DMS153 treated with DMSO at 0.1 percent for 48 hours (cell line): Measurements from ENCODE around the gene ABCB6.
"Not testable (repeated sequence)": the region's sequence is repeated elsewhere in the genome, so short reads cannot be mapped to it uniquely, and the experiment has no call there.

ENCODE experiments used
- DNase-seq: peaks from one replicate; lab custom pipeline; 2025; ENCODE audit not compliant: unreplicated experiment; lab: John Stamatoyannopoulos, UW

The ABCB6 gene

GRCh38 chr2:219214141-219214540 is 4.6 kb downstream of the ABCB6 start:
- DNase-seq: no peak

DNA sequence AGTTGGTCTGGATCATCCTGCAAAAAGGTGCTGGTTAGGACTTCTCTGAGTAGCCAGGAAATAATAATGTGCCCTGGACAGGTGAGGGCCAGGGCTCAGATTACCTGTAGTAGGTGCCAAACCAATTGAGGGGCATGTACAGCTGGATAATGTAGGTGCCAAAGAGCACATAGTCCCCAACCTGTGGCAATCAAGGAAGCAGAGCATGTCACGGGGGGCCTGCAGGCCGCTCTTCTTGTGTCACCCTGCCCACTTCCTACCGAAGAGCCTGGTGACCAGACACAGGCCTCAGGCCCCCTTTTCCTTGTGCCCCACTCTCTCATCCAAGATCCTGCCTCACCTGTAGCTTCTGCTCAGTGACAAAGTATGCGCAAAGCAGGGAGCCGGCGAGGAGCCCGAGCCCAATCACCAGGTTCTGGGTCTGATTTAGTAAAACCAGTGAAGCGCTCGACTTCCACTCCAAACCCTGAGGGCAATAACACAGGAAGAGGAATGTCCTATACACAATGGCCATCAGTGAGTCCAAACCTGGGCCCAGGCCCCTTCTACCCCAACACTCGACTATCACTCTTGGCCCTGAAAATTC is 5.2 kb downstream of the ABCB6 start:
- DNase-seq: no peak

- DNase-seq: no peak
Observed at GRCh38 chr2:219213026-219213415, 5.7 kb downstream of the ABCB6 start.

GRCh38 chr2:219210886-219211362 is 7.8 kb downstream of the ABCB6 start:
- no peak for DNase-seq

- no peak for DNase-seq
Observed at GRCh38 chr2:219210196-219210885, 8.4 kb downstream of the ABCB6 start.

GRCh38 chr2:219209236-219210195 is 9.2 kb downstream of the ABCB6 start:
- DNase-seq: no peak

GRCh38 chr2:219207884-219208740 is 10.6 kb downstream of the ABCB6 start:
- DNase-seq: no peak

- no peak for DNase-seq
Observed at GRCh38 chr2:219207134-219207883, 11.4 kb downstream of the ABCB6 start.

GRCh38 chr2:219206328-219207133 is 12.2 kb downstream of the ABCB6 start, which contains the start of gene ZFAND2B:
Gene ZFAND2B (plus strand): TSS chr2:219206782. CDS start chr2:219206988, 206 bp downstream.
- DNase-seq: peak; percentile 67

DNA sequence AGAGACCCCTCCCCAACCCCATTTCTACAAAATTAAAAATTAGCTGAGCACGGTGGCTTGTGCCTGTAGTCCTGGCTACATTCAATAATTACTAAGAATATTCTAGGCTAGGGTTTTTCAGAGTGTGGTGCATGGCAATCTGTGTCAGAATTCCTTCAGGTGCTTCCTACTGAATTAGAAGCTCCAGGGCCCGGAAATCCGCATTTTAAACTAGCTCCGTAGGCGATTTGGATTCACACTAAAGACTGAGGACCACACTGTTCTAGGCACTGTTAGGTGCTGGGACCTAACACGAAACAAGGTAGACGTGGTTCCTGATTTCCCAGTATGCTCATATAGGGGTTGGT is 12.8 kb downstream of the ABCB6 start:
- DNase-seq: no peak

DNA sequence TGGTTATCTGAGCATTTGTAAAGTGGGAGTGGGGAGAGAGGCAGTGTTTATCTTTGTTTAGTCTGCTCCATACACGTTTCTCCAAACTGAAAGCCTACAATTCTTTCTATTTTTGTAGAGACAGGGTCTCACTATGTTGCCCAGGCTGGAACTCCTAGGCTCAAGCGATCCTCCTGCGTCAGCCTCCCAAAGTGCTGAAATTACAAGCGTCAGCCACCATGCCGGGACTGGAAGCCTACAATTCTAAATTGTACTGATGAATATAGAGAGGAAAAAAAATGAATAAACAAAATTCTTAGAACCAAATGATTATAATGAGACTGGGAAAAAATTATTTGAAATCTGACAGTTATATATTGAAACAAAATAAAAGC is 13.6 kb downstream of the ABCB6 start:
- DNase-seq: no peak

DNA sequence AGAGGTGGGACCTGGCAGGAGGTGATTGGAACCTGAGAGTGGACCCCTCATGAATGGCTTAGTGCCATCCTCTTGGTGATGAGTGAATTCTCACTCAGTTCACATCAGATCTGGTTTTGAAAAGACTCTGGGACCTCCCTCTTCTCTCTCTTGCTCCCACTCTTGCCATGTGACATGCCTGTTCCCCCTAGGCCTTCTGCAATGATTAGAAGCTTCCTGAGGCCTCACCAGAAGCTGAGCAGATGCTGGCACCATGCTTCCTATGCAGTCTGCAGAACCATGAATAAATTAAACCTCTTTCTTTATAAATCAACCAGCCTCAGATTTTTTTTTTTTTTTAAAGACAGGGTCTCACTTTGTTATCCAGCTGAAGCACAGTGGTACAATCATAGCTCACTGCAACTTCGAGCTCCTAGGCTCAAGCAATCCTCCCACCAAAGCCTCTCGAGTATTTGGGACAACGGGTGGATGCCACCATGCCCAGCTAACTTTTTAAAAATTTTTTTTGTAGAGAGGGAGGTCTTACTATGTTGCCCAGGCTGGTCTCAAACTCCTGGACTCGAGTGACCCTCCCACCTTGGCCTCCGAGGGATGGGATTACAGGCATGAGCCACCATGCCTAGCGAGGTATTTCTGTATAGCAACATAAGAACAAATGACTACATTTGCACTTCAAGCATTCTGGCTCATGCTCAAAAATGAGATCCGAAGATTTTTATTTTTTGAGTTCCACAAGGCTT is 14.2 kb downstream of the ABCB6 start:
- no peak for DNase-seq

DNA sequence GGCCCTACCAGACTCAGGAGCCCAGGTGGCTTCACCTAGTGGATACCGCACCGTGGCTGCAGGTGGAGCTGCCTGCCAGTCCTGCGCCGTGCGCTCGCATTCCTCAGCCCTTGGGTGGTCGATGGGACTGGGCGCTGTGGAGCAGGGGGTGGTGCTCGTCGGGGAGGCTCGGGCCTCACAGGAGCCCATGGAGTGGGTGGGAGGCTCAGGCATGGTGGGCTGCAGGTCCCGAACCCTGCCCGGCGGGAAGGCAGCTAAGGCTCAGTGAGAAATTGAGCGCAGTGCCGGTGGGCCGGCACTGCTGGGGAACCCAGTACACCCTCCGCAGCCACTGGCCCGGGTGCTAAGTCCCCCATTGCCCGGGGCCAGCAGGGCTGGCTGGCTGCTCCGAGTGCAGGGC is 17.4 kb downstream of the ABCB6 start:
- not testable (repeated sequence) for DNase-seq

DNA sequence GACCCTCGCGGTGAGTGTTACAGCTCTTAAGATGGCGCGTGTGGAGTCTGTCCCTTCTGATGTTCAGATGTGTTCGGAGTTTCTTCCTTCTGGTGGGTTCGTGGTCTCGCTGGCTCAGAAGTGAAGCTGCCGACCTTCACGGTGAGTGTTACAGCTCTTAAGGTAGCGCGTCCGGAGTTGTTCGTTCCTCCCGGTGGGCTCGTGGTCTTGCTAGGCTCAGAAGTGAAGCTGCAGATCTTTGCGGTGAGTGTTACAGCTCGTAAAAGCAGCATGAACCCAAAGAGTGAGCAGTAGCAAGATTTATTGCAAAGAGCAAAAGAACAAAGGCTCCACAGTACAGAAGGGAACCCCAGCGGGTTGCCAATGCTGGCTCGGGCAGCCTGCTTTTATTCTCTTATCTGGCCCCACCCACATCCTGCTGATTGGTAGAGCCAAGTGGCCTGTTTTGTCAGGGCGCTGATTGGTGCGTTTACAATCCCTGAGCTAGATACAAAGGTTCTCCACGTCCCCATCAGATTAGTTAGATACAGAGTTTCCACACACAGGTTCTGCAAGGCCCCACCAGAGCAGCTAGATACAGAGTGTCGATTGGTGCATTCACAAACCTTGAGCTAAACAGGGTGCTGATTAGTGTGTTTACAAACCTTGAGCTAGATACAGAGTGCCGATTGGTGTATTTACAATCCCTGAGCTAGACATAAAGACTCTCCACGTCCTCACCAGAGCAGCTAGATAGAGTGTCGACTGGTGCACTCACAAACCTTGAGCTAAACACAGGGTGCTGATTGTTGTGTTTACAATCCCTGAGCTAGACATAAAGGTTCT is 18.0 kb downstream of the ABCB6 start:
- DNase-seq: not testable (repeated sequence)

GRCh38 chr2:219199470-219200211 is 19.1 kb downstream of the ABCB6 start:
- DNase-seq: no peak

GRCh38 chr2:219198974-219199373 is 19.8 kb downstream of the ABCB6 start:
- DNase-seq: no peak

- no peak for DNase-seq
Observed at GRCh38 chr2:219197388-219197787, 21.4 kb downstream of the ABCB6 start.
